CD14-positive monocyte (primary cell): Measurements from ENCODE around the gene CMSS1. TPM values are rescaled to one million over a fixed set of nuclear protein-coding genes. Genes with fewer than 3 reads are reported as not detected.
A peak's percentile ranks its signal among the peaks of the same experiment; 100 is the strongest.

Experiments used
- DNase-seq, 3 donors: peaks; one replicate each; pipeline ENCODE4 v3.0.0-alpha.2; 2011 to 2022
- H2AFZ ChIP-seq: 2 replicates; pipeline ENCODE4 v1.6.0; 2012; ENCODE audit warnings: mild to moderate bottlenecking, low read depth, low read length, inconsistent platforms; ENCODE audit not compliant: insufficient read depth, poor library complexity, severe bottlenecking
- H3K27ac ChIP-seq, 2 donors: 1 replicate in 1 of 2; 2 replicates in 1 of 2; pipeline ENCODE4 v1.5.1; 2012 to 2013; ENCODE audit warnings: low read length in 2 of 2, control low read depth in 1 of 2, inconsistent platforms in 1 of 2, low read depth in 1 of 2, mild to moderate bottlenecking in 1 of 2
- H3K27me3 ChIP-seq, 2 donors: one replicate each; pipeline versions ENCODE4 v1.6.0 to v1.6.1; 2011 to 2013; ENCODE audit warnings: low read length in 2 of 2; ENCODE audit not compliant: control insufficient read depth in 2 of 2, insufficient read depth in 2 of 2
- H3K36me3 ChIP-seq, 2 donors: replicated peaks in 1 of 2; 1 replicate in 1 of 2; 2 replicates in 1 of 2; pipeline versions ENCODE4 v1.5.1 to v1.6.1; 2012 to 2013; ENCODE audit warnings: low read length in 2 of 2, control low read depth in 1 of 2, inconsistent platforms in 1 of 2, mild to moderate bottlenecking in 1 of 2; ENCODE audit not compliant: insufficient read depth in 2 of 2, control insufficient read depth in 1 of 2
- H3K4me1 ChIP-seq, 2 donors: 1 replicate in 1 of 2; 2 replicates in 1 of 2; pipeline versions ENCODE4 v1.5.1 to v1.6.1; 2012 to 2013; ENCODE audit warnings: low read length in 2 of 2, control low read depth in 1 of 2, inconsistent platforms in 1 of 2, mild to moderate bottlenecking in 1 of 2, moderate library complexity in 1 of 2; ENCODE audit not compliant: insufficient read depth in 2 of 2, control insufficient read depth in 1 of 2
- H3K4me2 ChIP-seq: replicated peaks from 2 replicates; pipeline ENCODE3; 2012; ENCODE audit warnings: low read length, moderate library complexity, mild to moderate bottlenecking; ENCODE audit not compliant: poor library complexity, severe bottlenecking; ENCODE audit errors: extremely low read depth
- H3K4me3 ChIP-seq, 3 experiments: fragments of 200-600 bp in 1 of 3; sonication (generic) in 1 of 3; replicated peaks in 1 of 3; 1 replicate in 2 of 3; 2 replicates in 1 of 3; pipeline ENCODE4 v1.5.1; 2011 to 2013; ENCODE audit warnings: low read length in 3 of 3, mild to moderate bottlenecking in 3 of 3, control low read depth in 2 of 3, low read depth in 2 of 3, inconsistent platforms in 1 of 3, moderate library complexity in 1 of 3
- H3K79me2 ChIP-seq: 2 replicates; pipeline ENCODE4 v1.6.0; 2012; ENCODE audit warnings: mild to moderate bottlenecking, control low read depth, inconsistent platforms, low read length, moderate library complexity; ENCODE audit not compliant: insufficient read depth
- H3K9ac ChIP-seq: 2 replicates; pipeline ENCODE4 v1.6.0; 2017; ENCODE audit warnings: low read length, mild to moderate bottlenecking; ENCODE audit not compliant: insufficient read depth, poor library complexity, severe bottlenecking
- H3K9me3 ChIP-seq, 2 donors: replicated peaks in 1 of 2; 1 replicate in 1 of 2; 2 replicates in 1 of 2; pipeline versions ENCODE4 v1.5.1 to v1.6.1; 2012 to 2013; ENCODE audit warnings: low read length in 2 of 2, control low read depth in 1 of 2; ENCODE audit not compliant: control insufficient read depth in 1 of 2, insufficient read depth in 1 of 2
- H4K20me1 ChIP-seq: 2 replicates; pipeline ENCODE4 v1.6.0; 2012; ENCODE audit warnings: mild to moderate bottlenecking, low read length, control low read depth, moderate library complexity; ENCODE audit not compliant: insufficient read depth
- H3K27ac Mint-ChIP-seq, 7 donors: one replicate each; pipeline ENCODE4 v1.8.0; 2020; ENCODE audit warnings: mild to moderate bottlenecking in 7 of 7, mixed read lengths in 7 of 7, moderate library complexity in 6 of 7, inconsistent platforms in 2 of 7
- H3K27me3 Mint-ChIP-seq, 3 donors: one replicate each; pipeline ENCODE4 v1.8.0; 2021 to 2022; ENCODE audit warnings: low read depth in 3 of 3, mild to moderate bottlenecking in 3 of 3, mixed read lengths in 3 of 3, moderate library complexity in 3 of 3, inconsistent platforms in 1 of 3
- H3K36me3 Mint-ChIP-seq, 2 donors: one replicate each; pipeline ENCODE4 v1.8.0; 2020; ENCODE audit warnings: mixed read lengths in 2 of 2, inconsistent platforms in 1 of 2, mild to moderate bottlenecking in 1 of 2
- H3K4me1 Mint-ChIP-seq: one replicate; pipeline ENCODE4 v1.8.0; 2020; ENCODE audit warnings: mild to moderate bottlenecking, mixed read lengths
- H3K4me3 Mint-ChIP-seq, 2 donors: one replicate each; pipeline ENCODE4 v1.8.0; 2020; ENCODE audit warnings: mild to moderate bottlenecking in 2 of 2, mixed read lengths in 2 of 2, moderate library complexity in 1 of 2
- H3K9me3 Mint-ChIP-seq, 7 donors: one replicate each; pipeline ENCODE4 v1.8.0; 2020 to 2022; ENCODE audit warnings: mixed read lengths in 7 of 7, mild to moderate bottlenecking in 6 of 7, moderate library complexity in 6 of 7, inconsistent platforms in 2 of 7
- CTCF ChIP-seq: fragments of 200-600 bp; IDR thresholded peaks from one replicate; pipeline ENCODE4 v1.8.0; 2022; ENCODE audit warnings: antibody characterized with exemption, mild to moderate bottlenecking
- WGBS: methylation state at CpG from one replicate; pipeline ENCODE4 v1.1.5; 2013; ENCODE audit warnings: missing lambda C conversion rate; ENCODE audit not compliant: insufficient coverage; 5-methylcytosine and 5-hydroxymethylcytosine counted together
- intact Hi-C, 2 donors: fragments of 100-400 bp; cut with micrococcal nuclease; formaldehyde crosslinking; loops; one replicate each; pipeline versions ENCODE4 v1.15.0 to v1.15.1; 2023
- polyA plus RNA-seq, 3 donors: library from polyadenylated mRNA; depleted of rRNA in 1 of 3; unstranded in 2 of 3; stranded (reverse) in 1 of 3; fragments of 300-500 nt in 2 of 3; fragments of >200 nt in 1 of 3; fragmentation: Illumina TruSeq in 2 of 3; gene quantifications; 1 replicate in 2 of 3; 2 replicates in 1 of 3; pipeline ENCODE4 v1.2.3, GENCODE V29; 2012 to 2021

The CMSS1 gene
- polyA plus RNA-seq, 3 donors, result 1.1 to 3.6 (median 2.2) TPM

GRCh38 chr3:100018806-100019205 is 201.1 kb downstream of the CMSS1 start:
- H2AFZ ChIP-seq, result no peak overlapping the region
- peak overlapping the region in 1 of 7 donors; percentile 17 for H3K27ac Mint-ChIP-seq
- no peaks in the 10 kb centered on the region for H3K4me1 ChIP-seq
- no peaks in the 10 kb centered on the region for H3K27me3 Mint-ChIP-seq
- H3K79me2 ChIP-seq, result no peaks in the 10 kb centered on the region
- no peak overlapping the region for H3K4me3 Mint-ChIP-seq
- no peaks in the 10 kb centered on the region for H3K36me3 Mint-ChIP-seq
- H3K27ac ChIP-seq, result no peak overlapping the region
- no peaks in the 10 kb centered on the region for H3K36me3 ChIP-seq
- no peak overlapping the region for H3K4me3 ChIP-seq
- no peaks in the 10 kb centered on the region for H3K27me3 ChIP-seq
- no peaks in the 10 kb centered on the region for H4K20me1 ChIP-seq
- no peak for TF ChIP-seq CTCF
- no peaks in the 10 kb centered on the region for H3K9me3 ChIP-seq
- no peaks in the 10 kb centered on the region for H3K4me1 Mint-ChIP-seq
- H3K4me2 ChIP-seq, result no peak overlapping the region
- no peak overlapping the region for H3K9ac ChIP-seq
- DNase-seq, result no peak
- intact Hi-C loops, result no loop called here
- peaks cover 0 to 3% (median 0%) of the 10 kb centered on the region in 7 donors for H3K9me3 Mint-ChIP-seq

GRCh38 chr3:100019719-100020118 is 202.1 kb downstream of the CMSS1 start:
- no peaks in the 10 kb centered on the region for H3K4me1 ChIP-seq
- Mint-ChIP-seq H3K27me3 (no peaks in the 10 kb centered on the region), H3K4me1 (no peaks in the 10 kb centered on the region), H3K4me3 (no peak overlapping the region), H3K9me3 (peaks cover 0 to 3% (median 0%) of the 10 kb centered on the region in 7 donors), H3K36me3 (no peaks in the 10 kb centered on the region), H3K27ac (no peak overlapping the region)
- intact Hi-C loops, result no loop called here
- H4K20me1 ChIP-seq, result no peaks in the 10 kb centered on the region
- H3K36me3 ChIP-seq, result no peaks in the 10 kb centered on the region
- H3K27me3 ChIP-seq, result no peaks in the 10 kb centered on the region
- H3K79me2 ChIP-seq, result no peaks in the 10 kb centered on the region
- H3K4me3 ChIP-seq, result no peak overlapping the region
- DNase-seq, result no peak
- no peak overlapping the region for H3K9ac ChIP-seq
- WGBS, result no CpG with 5 or more reads among the region's 1 CpG
- TF ChIP-seq CTCF, result no peak
- H3K9me3 ChIP-seq, result no peaks in the 10 kb centered on the region
- no peak overlapping the region for H3K4me2 ChIP-seq
- H3K27ac ChIP-seq, result no peak overlapping the region
- no peak overlapping the region for H2AFZ ChIP-seq
